HFFc6 (cell line): ENCODE data around the gene CHD2. TPM values are rescaled to one million over a fixed set of nuclear protein-coding genes. Genes with fewer than 3 reads are reported as not detected.

ENCODE experiments used
- DNase-seq: peaks from one replicate; pipeline ENCODE4 v3.0.0-alpha.2; 2018
- H3K27ac Mint-ChIP-seq: 2 replicates; pipeline ENCODE4 v1.8.0; 2020; ENCODE audit warnings: mild to moderate bottlenecking, mixed read lengths
- H3K27me3 Mint-ChIP-seq: 2 replicates; pipeline ENCODE4 v1.8.0; 2021; ENCODE audit warnings: mild to moderate bottlenecking, moderate library complexity, mixed read lengths; ENCODE audit not compliant: insufficient read depth
- H3K36me3 Mint-ChIP-seq: 2 replicates; pipeline ENCODE4 v1.8.0; 2021; ENCODE audit warnings: low read depth, mixed read lengths
- H3K4me1 Mint-ChIP-seq: 2 replicates; pipeline ENCODE4 v1.8.0; 2020; ENCODE audit warnings: low read depth, mixed read lengths
- H3K4me3 Mint-ChIP-seq: 2 replicates; pipeline ENCODE4 v1.8.0; 2020; ENCODE audit warnings: mild to moderate bottlenecking, moderate library complexity, mixed read lengths
- H3K9me3 Mint-ChIP-seq: 2 replicates; pipeline ENCODE4 v1.8.0; 2020; ENCODE audit warnings: mild to moderate bottlenecking, mixed read lengths
- total RNA-seq, 6 experiments: library from RNA; stranded (reverse); fragmentation: NEBNext Ultra II Directional; extraction: Animal tissue kit (Norgen Biotek cat#: 25700); gene quantifications; 2 replicates in 1 of 6; 3 replicates in 5 of 6; pipeline ENCODE4 v1.2.3, GENCODE V29; 2021
- TF ChIP-seq, protein P1 (sequence below): fragments of 200-600 bp; sonication (generic); IDR thresholded peaks from 2 replicates; pipeline ENCODE4 v1.5.0; 2021; ENCODE audit warnings: antibody characterized with exemption, mild to moderate bottlenecking

The CHD2 gene
- total RNA-seq, 6 experiments from 2014 or later = 47.5 to 65.3 (median 57.2) TPM

DNA sequence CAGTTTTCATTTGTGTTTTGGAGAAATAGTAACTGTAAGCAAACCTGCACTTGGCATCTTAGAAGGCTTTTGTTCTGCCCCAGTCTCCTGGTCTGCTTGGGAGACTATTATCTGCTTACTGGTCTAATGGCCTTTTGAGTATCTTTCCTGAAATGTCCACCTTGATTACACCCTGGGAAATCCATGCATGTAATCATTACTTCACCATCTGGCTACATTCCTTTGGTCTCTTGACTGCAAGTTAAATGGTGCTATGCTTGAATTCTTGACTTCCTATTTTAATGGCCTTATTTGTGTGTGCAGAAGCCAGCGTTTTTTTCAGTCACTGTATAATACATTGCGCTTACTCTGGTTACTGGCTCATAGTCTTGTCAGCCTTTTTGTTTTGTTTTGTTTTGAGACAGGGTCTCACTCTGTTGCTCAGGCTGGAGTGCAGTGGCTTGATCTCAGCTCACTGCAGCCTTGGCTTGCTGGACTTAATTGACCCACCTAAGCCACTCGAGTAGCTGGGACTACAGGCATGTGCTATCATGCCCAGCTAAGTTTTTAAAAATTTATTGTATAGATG lies 30.0 kb downstream of the CHD2 start:
- no peak for DNase-seq
- Mint-ChIP-seq H3K4me3 (peak overlapping the region; percentile 5), H3K4me1 (peaks cover 74% of the 10 kb centered on the region), H3K36me3 (peaks cover 65% of the 10 kb centered on the region), H3K9me3 (no peaks in the 10 kb centered on the region), H3K27me3 (no peaks in the 10 kb centered on the region; the same call in 1 of the 2 replicates), H3K27ac (peak overlapping the region; percentile 74)
- TF ChIP-seq, protein P1, sequence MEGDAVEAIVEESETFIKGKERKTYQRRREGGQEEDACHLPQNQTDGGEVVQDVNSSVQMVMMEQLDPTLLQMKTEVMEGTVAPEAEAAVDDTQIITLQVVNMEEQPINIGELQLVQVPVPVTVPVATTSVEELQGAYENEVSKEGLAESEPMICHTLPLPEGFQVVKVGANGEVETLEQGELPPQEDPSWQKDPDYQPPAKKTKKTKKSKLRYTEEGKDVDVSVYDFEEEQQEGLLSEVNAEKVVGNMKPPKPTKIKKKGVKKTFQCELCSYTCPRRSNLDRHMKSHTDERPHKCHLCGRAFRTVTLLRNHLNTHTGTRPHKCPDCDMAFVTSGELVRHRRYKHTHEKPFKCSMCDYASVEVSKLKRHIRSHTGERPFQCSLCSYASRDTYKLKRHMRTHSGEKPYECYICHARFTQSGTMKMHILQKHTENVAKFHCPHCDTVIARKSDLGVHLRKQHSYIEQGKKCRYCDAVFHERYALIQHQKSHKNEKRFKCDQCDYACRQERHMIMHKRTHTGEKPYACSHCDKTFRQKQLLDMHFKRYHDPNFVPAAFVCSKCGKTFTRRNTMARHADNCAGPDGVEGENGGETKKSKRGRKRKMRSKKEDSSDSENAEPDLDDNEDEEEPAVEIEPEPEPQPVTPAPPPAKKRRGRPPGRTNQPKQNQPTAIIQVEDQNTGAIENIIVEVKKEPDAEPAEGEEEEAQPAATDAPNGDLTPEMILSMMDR = no peak

DNA sequence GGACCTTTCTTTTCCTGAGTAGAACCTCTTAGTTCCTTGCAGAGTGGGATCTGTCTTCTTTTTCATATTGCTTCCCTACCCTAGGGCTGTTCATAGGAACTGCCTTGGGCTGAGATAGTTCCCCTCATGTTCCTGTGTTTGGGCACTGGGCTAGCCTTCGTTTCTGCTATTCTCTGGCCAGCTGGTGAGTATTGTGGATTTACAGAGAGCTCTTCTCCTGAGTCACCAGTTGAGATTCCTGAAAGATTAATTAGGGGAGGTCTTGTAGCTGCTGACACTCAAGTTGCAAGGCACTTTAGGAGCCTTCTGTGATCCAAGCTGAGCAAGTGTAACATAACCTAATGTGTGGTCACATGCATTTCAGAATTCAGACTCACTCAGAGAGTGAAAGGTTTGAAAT lies 30.7 kb downstream of the CHD2 start:
- Mint-ChIP-seq H3K4me1 (peaks cover 71% of the 10 kb centered on the region), H3K27ac (peak overlapping the region; percentile 74), H3K9me3 (no peaks in the 10 kb centered on the region), H3K27me3 (no peaks in the 10 kb centered on the region), H3K36me3 (peaks cover 67% of the 10 kb centered on the region), H3K4me3 (peak overlapping the region; percentile 5)
- DNase-seq = peak; percentile 91
- TF ChIP-seq, protein P1 = no peak

DNA sequence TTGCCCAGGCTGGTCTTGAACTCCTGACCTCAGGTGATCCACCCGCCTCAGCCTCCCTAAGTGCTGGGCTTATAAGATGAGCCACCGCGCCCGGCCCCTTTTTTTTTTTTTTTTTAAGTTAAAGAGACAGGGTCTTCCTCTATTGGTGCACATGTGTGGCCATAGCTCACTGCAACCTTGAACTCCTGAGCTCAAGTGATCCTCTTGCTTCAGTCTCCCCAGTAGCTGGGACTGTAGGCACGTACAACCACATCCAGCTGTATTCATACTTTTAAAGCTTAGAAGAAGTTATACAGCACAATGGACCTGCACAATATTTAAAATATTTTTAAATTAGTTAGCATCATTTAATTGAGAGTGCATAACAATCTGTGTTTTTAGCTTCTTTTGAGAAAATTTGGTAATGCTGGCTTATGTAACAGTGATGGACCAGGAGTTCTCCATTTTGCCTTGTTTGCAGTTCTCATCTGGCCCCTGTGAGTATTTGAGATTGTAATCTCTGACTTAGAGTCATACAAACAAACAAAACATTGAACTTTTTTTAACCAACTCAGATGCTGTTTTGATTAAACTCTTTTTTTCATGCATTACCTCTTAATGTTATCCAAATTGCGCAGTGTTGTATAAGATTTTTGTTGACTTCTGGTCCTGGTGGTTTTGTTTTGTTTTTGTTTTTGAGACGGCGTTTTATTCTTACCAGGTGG lies 33.0 kb downstream of the CHD2 start:
- H3K36me3 Mint-ChIP-seq = peaks cover 55% of the 10 kb centered on the region
- H3K9me3 Mint-ChIP-seq = no peaks in the 10 kb centered on the region
- H3K4me1 Mint-ChIP-seq = peaks cover 65% of the 10 kb centered on the region
- no peak for DNase-seq
- peak overlapping the region; percentile 24 for H3K27ac Mint-ChIP-seq
- TF ChIP-seq, protein P1 = no peak
- H3K27me3 Mint-ChIP-seq = no peaks in the 10 kb centered on the region
- no peak overlapping the region; the same call in 1 of the 2 replicates for H3K4me3 Mint-ChIP-seq

DNA sequence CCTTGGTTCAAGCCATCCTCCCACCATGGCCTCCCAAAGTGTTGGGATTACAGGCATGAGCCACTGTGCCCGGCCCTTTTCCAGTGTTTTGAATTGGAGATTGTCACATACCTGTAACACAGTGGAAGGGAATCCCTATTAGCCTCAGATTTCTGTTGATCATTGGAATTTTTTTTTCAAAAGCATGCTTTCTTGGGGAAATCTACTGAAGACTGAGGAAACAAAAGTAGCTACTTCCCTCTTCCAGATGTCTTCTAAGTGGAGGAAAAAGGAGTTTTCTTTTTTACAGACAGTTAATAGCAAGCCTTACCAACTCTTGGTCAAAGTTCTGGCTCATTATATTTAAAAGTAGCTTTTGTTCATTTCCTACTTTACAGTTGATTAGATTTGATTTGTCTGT lies 33.7 kb downstream of the CHD2 start:
- H3K9me3 Mint-ChIP-seq = no peaks in the 10 kb centered on the region
- TF ChIP-seq, protein P1 = no peak
- no peaks in the 10 kb centered on the region; the same call in 1 of the 2 replicates for H3K27me3 Mint-ChIP-seq
- DNase-seq = no peak
- H3K27ac Mint-ChIP-seq = peak overlapping the region; percentile 24; the same call in 1 of the 2 replicates
- peaks cover 48% of the 10 kb centered on the region for H3K36me3 Mint-ChIP-seq
- H3K4me1 Mint-ChIP-seq = peaks cover 58% of the 10 kb centered on the region
- no peak overlapping the region for H3K4me3 Mint-ChIP-seq

DNA sequence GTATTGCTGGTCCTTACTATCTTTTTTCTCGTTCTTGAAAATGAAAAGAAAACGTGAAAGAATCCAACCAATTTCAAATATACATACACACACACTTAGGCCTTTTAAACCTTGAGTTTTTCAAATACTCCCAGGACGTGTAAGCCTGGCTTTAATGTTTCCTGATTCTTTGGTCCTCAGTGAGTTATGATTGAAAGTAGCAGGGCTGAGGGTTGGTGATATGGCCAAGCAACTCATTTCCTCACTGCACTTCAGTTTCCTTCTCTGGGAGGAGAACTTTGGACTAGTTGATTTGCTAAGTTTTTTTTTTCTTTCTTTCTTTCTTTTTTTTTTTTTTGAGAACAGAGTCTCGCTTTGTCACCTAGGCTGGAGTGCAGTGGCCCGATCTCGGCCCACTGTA lies 34.6 kb downstream of the CHD2 start:
- Mint-ChIP-seq H3K27ac (no peak overlapping the region), H3K27me3 (no peaks in the 10 kb centered on the region; the same call in 1 of the 2 replicates), H3K4me1 (peaks cover 58% of the 10 kb centered on the region), H3K4me3 (no peak overlapping the region), H3K9me3 (no peaks in the 10 kb centered on the region), H3K36me3 (peaks cover 52% of the 10 kb centered on the region)
- TF ChIP-seq, protein P1 = no peak
- DNase-seq = no peak
